GM21423 (cell line): Measurements from ENCODE around the gene LAPTM5.

Experiments
- ATAC-seq: cut with Tn5 transposase; IDR thresholded peaks from one replicate; pipeline ENCODE4 v1.9.1; 2021; ENCODE audit warnings: mild to moderate bottlenecking, moderate library complexity; ENCODE audit not compliant: unreplicated experiment

Gene LAPTM5

DNA sequence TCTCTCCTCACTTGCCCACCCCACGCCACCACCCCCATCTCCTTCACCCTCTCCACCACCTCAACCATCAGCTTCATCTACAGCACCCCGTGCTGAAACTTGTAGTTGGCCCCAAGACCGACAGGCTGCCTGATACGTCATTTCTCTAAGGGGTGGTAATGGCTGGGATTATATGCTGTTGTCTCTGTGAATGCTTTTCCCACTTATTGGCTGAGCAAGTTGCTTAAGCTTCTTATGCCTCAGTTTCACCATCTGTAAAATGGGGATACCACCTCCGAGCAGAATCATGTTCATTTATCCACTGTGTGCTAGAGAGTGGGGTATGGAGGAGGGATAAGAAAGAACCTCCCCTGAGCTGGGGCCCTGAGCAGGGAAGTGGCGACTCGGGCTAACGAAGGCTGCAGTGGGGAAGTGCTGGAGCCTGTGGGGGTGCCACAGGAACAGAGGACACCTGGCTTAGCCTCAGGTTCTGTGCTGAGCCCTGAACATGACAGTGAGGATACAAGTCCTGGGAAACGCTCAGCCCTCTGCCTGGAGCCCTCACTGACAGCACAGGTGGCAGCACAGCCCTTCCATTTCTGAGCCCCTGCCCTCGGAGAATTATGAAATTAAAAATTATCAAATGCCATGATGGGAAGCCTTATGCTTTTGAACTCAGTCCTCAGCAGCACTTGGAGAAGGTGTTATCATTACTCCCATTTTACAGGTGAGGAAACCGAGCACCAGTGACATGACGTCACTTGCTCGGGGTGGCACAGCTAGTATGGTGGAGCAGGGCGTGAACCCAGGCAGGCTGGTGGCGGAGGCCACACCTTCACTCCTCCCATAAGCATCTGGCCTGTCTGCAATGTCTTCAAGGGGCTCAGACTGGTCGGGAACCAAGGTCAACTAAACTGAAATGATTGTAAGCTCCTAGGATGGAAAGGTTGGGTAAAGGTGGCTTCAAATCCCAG, 37.0 kb downstream of the LAPTM5 start:
- no peak for ATAC-seq

- ATAC-seq: no peak
These were observed 37.9 kb downstream of the LAPTM5 start for GRCh38 chr1:30719406-30720270.

DNA sequence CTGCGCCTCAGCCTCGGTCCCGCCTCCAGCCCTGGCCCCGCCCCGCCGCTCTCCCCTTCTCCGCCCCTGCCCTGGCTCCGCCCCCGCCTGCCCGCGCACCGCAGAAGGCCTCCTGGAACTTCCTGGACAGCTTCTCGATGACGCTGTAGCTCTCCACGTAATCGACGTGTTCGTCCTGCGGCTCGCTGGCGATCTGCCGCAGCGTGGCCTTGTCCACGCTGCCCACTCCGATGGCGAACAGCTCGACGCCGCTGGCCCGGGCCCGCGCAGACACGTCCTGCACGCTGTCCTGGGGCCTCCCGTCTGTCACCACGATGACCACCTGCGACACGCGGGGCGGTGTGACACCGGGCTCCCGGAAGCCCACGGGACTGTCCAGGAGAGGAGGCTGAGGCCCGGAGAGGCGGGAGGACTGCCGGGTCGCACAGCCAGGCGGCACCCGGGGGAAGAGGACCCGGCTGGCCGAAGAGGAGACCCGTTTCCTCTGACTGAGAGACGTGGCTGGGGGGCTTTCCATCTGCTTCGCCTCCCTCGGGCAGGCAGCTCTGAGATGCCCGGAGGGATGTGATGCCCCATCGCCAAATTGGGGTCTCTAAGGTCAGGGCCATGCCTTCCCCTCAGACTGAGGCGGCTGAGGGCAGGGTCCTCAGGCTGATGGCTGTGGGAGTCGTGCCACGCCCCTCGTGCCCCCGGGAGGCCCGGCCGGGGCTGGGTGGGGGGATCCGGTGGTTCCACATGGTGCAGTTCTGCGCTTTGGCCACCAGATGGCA, 38.8 kb downstream of the LAPTM5 start:
- ATAC-seq: peak; percentile 54

DNA sequence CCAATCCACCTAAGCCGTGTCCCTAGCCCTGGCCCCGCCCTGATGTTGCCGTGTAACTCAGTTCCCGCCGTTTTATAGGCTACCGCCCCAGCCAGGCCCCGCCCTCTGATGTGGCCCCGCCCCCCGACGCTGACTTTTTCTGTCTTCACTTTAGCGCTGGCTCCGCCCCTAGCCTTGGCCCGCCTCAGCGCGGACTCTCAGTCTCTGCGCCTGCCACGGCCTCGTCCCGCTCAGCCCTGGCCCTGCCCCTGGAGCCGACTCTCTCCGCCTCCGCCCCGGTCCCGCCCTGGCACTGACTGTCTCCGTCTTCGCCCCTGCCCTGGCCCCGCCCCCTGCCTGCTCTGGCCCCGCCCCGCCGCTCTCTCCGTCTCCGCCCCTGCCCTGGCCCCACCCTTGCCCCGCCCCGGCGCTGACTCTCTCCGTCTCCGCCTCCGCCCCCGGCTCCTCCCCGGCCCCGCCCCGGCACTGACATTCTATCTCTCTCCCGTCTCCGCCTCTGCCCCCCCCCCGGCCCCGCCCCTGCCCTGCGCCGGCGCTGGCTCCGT, 39.4 kb downstream of the LAPTM5 start:
- peak; percentile 81 for ATAC-seq

DNA sequence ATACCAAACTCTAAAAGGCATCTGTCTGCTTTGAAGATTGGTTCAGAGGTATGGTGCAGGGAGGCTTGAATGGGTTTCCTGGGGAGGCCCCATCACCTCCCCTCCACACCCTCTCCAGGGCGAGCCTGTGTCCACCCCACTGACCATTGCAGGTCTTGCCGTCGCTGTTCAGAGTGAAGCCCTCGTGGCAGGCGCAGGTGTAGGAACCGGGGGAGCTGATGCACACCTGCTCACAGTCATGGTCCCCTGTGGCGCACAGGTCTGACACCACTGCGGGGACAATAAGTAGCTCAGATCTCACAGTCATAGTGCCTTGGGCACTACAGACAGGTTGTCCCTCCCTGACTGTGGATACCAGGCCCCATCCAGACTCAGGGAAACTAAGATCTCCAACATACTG, 40.9 kb downstream of the LAPTM5 start:
- no peak for ATAC-seq

GRCh38 chr1:30715886-30716285, 41.7 kb downstream of the LAPTM5 start:
- ATAC-seq: no peak

- no peak for ATAC-seq
These were observed 42.4 kb downstream of the LAPTM5 start for GRCh38 chr1:30715216-30715615.

- no peak for ATAC-seq
These were observed 43.0 kb downstream of the LAPTM5 start for GRCh38 chr1:30714536-30715090.

- ATAC-seq: no peak
These were observed 43.5 kb downstream of the LAPTM5 start for GRCh38 chr1:30714025-30714424.

GRCh38 chr1:30713311-30713710, 44.3 kb downstream of the LAPTM5 start:
- no peak for ATAC-seq

- ATAC-seq: no peak
These were observed 45.0 kb downstream of the LAPTM5 start for GRCh38 chr1:30712583-30712982.

DNA sequence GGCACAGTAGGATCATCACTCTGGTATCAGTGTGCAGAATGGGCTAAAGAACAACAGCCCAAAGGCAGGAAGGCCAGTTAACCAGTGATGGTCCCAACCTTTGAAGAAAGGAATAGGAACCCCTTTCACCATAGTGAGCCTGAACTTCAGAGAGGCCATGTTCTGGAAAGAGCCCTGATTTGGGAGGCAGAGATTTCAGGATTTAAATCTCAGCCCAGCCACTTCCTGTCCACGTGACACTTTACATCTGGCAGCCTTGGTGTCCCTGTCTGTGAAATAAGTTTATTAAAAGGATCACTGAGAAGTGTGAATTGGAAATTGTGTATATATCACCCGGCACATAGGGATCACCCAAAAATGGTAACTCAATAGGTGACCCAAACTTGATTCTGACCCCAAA, 47.2 kb downstream of the LAPTM5 start:
- ATAC-seq: no peak

DNA sequence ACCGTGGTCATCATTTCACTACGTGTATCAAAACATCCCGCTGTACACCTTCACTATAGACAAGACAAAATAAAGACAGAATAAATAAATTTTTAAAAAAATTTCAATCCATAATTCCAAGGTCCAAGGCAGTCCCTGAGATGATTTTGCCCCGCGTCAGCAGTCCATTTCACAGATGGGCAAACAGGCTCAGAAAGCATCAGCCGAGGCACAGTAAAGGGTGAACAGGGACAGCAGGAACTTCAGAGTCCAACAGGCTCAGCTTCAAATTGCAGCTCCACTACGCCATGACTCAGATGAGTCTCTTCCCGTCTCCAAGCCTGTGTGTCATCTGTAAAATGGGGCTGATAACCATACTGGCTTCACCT, 49.2 kb downstream of the LAPTM5 start:
- ATAC-seq: no peak

DNA sequence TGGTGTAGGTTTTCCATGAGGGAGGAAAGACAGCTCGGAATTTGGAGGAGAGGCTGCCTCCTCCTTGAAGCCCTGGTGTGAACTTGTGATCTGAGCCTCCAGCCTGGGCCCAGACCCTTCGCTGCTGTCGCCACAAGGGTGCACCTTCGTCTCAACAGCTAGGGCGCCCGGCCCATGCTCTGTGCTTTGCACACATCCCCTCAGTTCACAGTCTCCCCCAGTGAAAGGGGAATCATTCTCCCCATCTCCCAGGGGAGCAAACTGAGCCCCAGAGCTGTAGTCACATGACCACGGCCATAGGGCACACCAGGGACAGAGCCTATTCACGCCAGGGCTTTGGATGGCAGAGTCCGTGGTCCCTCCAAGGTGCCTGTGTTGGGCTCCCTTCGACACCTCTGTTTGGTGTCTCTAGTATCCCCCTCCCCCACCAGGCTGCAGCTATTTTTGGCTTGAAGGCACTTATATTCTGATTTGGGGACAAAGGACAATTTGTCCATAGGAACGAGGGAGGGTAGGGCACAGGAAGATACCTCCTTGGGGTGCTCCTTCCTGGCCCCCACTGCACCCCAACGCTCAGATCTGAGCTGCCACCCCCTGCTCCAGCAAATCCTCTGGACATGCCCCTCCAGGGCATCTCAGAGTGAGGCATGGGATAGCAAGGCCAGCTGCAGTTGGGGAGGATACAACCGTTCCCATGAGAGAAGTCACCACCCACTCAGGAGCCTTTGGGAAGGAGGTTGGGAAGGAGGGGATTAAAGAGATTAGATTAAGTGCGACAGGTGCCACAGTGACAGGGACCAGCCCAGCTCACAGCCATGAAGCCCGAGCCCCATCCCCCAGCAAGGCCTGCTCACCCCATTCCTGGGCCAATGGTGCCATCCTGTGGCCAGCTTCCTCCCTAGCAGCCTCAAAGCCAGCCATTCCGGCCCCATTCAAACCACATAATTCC, 49.9 kb downstream of the LAPTM5 start:
- ATAC-seq: no peak

GRCh38 chr1:30706528-30706927, 51.0 kb downstream of the LAPTM5 start:
- ATAC-seq: no peak

DNA sequence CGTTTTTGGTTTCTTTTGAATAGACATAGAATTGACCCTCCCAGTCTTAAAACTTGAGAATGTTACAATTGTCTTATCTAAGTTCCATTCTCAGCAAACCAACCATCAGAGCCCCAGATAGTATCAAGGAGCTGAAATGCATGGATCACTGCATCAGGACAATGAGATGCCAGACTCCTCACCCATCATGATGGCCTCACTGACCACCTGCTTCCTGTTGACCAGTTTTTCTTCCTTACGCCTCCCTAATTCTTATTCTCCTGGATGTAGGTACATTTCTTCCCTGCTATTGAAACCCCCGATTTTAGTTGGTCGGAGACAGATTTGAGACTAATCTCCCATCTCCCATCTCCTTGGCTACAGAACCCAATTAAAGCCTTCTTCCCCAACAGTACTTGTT, 51.9 kb downstream of the LAPTM5 start:
- no peak for ATAC-seq

DNA sequence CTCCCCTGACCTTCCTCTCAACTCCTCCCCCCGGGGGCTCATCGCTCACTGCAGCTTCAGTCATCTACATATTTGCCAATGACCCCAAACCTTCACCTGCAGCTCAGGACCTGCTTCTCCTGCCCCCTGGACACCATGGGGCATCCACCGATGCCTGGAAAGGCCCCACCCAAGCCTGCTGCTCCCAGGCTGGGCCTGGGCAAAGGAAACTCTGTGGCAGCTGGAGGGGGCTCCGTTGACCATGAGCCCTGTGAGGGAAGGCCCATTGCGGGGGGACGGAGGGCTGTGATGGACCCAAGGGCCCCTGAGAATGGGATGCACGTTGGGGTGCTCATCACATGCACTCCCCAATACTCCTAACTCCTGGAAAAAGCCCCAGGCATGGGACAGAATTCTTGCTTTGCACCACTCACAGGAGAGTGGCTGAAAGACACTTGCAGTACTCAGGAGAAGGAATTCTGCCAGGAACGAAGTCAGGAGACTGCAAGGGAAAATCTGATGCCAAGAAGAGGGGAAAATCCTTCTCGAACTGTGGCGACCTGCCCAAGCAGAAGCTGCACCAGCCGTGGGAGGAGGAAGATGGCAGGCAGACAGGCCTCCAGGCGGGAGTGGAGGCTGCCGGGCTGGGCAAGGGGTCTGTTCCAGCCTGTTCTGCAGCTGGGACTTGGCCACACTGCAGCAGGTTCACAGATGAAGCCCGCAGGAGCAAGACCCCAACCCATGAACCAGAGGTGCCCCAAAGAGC, 52.6 kb downstream of the LAPTM5 start:
- no peak for ATAC-seq

DNA sequence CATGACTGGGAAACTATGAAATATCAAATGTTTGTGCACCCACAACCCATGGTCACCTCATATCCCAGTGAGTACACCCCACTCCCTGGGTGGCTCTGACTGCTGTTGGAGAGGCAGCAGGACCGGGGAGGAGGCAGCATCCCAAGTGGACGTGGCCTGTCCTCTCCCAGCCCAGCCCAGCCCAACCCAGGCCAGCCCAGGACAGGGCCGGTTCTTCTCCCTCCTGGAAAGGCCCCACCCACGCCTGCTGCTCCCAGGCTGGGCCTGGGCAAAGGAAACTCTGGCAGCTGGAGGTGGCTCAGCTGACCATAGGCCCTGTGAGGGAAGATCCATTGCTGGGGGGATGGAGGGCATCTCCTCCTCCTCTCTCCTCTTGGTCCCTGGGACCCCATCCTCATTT, 53.3 kb downstream of the LAPTM5 start:
- no peak for ATAC-seq

DNA sequence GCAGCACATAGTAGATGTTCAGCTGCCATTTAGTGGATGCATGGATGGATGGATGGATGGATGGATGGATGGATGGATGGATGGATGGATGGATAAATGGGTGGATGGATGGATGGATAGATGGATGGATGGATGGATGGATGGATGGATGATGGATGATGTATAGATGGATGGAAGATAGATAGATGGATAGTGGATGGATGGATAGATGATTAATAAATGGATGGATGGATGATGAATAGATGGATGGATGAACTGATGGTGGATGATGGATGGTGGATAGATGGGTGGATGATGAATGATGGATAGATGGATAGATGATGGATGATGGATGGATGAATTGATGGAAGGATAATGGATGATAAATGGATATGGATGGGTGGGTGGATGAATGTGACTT, 54.8 kb downstream of the LAPTM5 start:
- no peak for ATAC-seq
